SK-N-SH treated with all-trans-retinoic acid at 6 μM for 48 hours (cell line): Measurements from ENCODE around the gene PIEZO1.

Experiments used
- ATAC-seq: fragments of 200-7000 bp; cut with Tn5 transposase; 3 replicates; pipeline ENCODE4 v1.9.1; 2020; ENCODE audit warnings: mild to moderate bottlenecking, moderate library complexity
- ARNTL ChIP-seq: fragments of 450-650 bp; formaldehyde crosslinking; IDR thresholded peaks from 2 replicates; pipeline ENCODE4 v1.5.0; 2020; ENCODE audit warnings: low read depth, mild to moderate bottlenecking, moderate library complexity, borderline replicate concordance
- BACH2 ChIP-seq: fragments of 250-450 bp; sonication (Bioruptor Pico); IDR thresholded peaks from 2 replicates; pipeline ENCODE4 v1.9.0; 2021; ENCODE audit warnings: mild to moderate bottlenecking, borderline replicate concordance
- CSDC2 ChIP-seq: fragments of 250-450 bp; sonication (Bioruptor Pico); IDR thresholded peaks from 2 replicates; pipeline ENCODE4 v1.5.0; 2020; ENCODE audit warnings: mild to moderate bottlenecking, moderate library complexity
- CSRNP3 ChIP-seq: fragments of 250-450 bp; sonication (Bioruptor Pico); IDR thresholded peaks from 2 replicates; pipeline ENCODE4 v1.5.1; 2021; ENCODE audit warnings: mild to moderate bottlenecking, moderate library complexity
- ESRRG ChIP-seq: fragments of 250-450 bp; sonication (Bioruptor Pico); IDR thresholded peaks from 2 replicates; pipeline ENCODE4 v1.6.1; 2021; ENCODE audit warnings: mild to moderate bottlenecking
- GLIS3 ChIP-seq: fragments of 250-450 bp; sonication (Bioruptor Pico); IDR thresholded peaks from 2 replicates; pipeline ENCODE4 v1.5.0; 2020; ENCODE audit warnings: mild to moderate bottlenecking, moderate library complexity
- ISL1 ChIP-seq: fragments of 250-450 bp; sonication (Bioruptor Pico); IDR thresholded peaks from 2 replicates; pipeline ENCODE4 v2.1.2; 2022; ENCODE audit warnings: mild to moderate bottlenecking, moderate library complexity
- OSR1 ChIP-seq: fragments of 250-450 bp; sonication (Bioruptor Pico); IDR thresholded peaks from 2 replicates; pipeline ENCODE4 v1.8.0; 2022; ENCODE audit warnings: moderate library complexity, mild to moderate bottlenecking, inconsistent platforms
- PATZ1 ChIP-seq: fragments of 250-450 bp; sonication (Bioruptor Pico); IDR thresholded peaks from 2 replicates; pipeline ENCODE4 v1.8.0; 2020; ENCODE audit warnings: mild to moderate bottlenecking, moderate library complexity, borderline replicate concordance
- PPARA ChIP-seq: fragments of 250-450 bp; sonication (Bioruptor Pico); IDR thresholded peaks from 2 replicates; pipeline ENCODE4 v1.5.0; 2020; ENCODE audit warnings: mild to moderate bottlenecking, borderline replicate concordance
- RARB ChIP-seq: fragments of 250-450 bp; sonication (Bioruptor Pico); IDR thresholded peaks from 2 replicates; pipeline ENCODE4 v1.8.0; 2021; ENCODE audit warnings: mild to moderate bottlenecking, moderate library complexity
- SNAI2 ChIP-seq: fragments of 250-450 bp; sonication (Bioruptor Pico); IDR thresholded peaks from 2 replicates; pipeline ENCODE4 v1.5.0; 2020; ENCODE audit warnings: mild to moderate bottlenecking, moderate library complexity
- TCF4 ChIP-seq: fragments of 250-450 bp; sonication (Bioruptor Pico); IDR thresholded peaks from 2 replicates; pipeline ENCODE4 v1.8.0; 2021; ENCODE audit warnings: mild to moderate bottlenecking, moderate library complexity, borderline replicate concordance
- TOX ChIP-seq: fragments of 250-450 bp; sonication (Bioruptor Pico); IDR thresholded peaks from 2 replicates; pipeline ENCODE4 v1.8.0; 2021; ENCODE audit warnings: mild to moderate bottlenecking, moderate library complexity, borderline replicate concordance
- ZC3H10 ChIP-seq: fragments of 250-450 bp; sonication (Bioruptor Pico); IDR thresholded peaks from 2 replicates; pipeline ENCODE4 v1.5.1; 2021; ENCODE audit warnings: mild to moderate bottlenecking, moderate library complexity
- ZFP30 ChIP-seq: fragments of 450-650 bp; formaldehyde crosslinking; IDR thresholded peaks from 2 replicates; pipeline ENCODE4 v1.5.0; 2022; ENCODE audit warnings: mild to moderate bottlenecking, moderate library complexity
- ZNF565 ChIP-seq: fragments of 450-650 bp; formaldehyde crosslinking; conservative IDR thresholded peaks from 2 replicates; pipeline ENCODE4 v1.5.0; 2020; ENCODE audit warnings: low read depth, mild to moderate bottlenecking, moderate library complexity
- ZNF70 ChIP-seq: fragments of 450-650 bp; formaldehyde crosslinking; IDR thresholded peaks from 2 replicates; pipeline ENCODE4 v1.5.0; 2020; ENCODE audit warnings: mild to moderate bottlenecking, moderate library complexity
- ZNF8 ChIP-seq: fragments of 450-650 bp; formaldehyde crosslinking; IDR thresholded peaks from 2 replicates; pipeline ENCODE4 v1.5.0; 2020; ENCODE audit warnings: mild to moderate bottlenecking, moderate library complexity
- TF ChIP-seq, protein P1 (sequence below): fragments of 250-450 bp; sonication (Bioruptor Pico); IDR thresholded peaks from 2 replicates; pipeline ENCODE4 v1.8.0; 2021; ENCODE audit warnings: low read depth, mild to moderate bottlenecking, moderate library complexity, borderline replicate concordance
- TF ChIP-seq, protein P2 (sequence below): fragments of 250-450 bp; sonication (Bioruptor Pico); IDR thresholded peaks from 2 replicates; pipeline ENCODE4 v1.5.1; 2020; ENCODE audit warnings: low read depth, mild to moderate bottlenecking, moderate library complexity
- TF ChIP-seq, protein P3 (sequence below): fragments of 250-450 bp; sonication (Bioruptor Pico); IDR thresholded peaks from 2 replicates; pipeline ENCODE4 v1.5.0; 2020; ENCODE audit warnings: mild to moderate bottlenecking, moderate library complexity

Gene PIEZO1

DNA sequence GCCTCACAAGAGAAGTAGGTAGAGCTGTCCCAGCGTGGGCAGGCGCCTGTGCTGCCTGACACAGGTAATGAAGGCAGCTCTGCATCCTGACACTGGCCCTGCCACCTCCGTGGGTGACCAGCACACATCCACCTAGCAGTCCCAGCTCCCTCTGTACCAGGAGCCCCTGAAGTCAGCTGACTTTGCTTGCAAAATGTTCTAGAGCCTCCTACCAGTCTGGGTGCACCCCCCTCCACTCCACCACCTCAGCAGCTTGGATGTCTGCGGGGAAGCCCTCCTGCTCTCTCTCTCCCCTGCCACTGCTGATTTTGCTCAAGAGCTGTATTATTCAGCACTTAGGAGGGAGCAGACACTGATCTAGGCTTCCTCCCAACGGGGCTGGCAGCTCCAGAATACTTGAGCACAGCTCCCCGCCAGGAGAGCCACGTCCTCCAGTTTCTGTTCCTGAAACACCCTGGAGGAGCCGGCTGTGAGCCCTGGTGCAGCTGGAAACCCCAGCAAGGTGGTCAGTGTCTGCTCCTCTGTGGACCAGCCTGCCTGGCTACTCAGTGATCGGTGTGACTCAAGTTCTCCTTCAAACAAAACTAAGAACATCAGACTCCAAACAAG, 79.8 kb downstream of the PIEZO1 start:
- TF ChIP-seq ISL1 (CRISPR knock-in tag) (no peak), RARB (no peak), TOX (CRISPR knock-in tag) (no peak), ZNF8 (CRISPR knock-in tag) (no peak), ARNTL (no peak), OSR1 (CRISPR knock-in tag) (no peak), TCF4 (CRISPR knock-in tag) (no peak), SNAI2 (CRISPR knock-in tag) (no peak), GLIS3 (CRISPR knock-in tag) (no peak), ZNF565 (no peak), CSRNP3 (no peak)
- TF ChIP-seq, protein P1, sequence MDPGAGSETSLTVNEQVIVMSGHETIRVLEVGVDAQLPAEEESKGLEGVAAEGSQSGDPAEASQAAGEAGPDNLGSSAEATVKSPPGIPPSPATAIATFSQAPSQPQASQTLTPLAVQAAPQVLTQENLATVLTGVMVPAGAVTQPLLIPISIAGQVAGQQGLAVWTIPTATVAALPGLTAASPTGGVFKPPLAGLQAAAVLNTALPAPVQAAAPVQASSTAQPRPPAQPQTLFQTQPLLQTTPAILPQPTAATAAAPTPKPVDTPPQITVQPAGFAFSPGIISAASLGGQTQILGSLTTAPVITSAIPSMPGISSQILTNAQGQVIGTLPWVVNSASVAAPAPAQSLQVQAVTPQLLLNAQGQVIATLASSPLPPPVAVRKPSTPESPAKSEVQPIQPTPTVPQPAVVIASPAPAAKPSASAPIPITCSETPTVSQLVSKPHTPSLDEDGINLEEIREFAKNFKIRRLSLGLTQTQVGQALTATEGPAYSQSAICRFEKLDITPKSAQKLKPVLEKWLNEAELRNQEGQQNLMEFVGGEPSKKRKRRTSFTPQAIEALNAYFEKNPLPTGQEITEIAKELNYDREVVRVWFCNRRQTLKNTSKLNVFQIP (CRISPR knock-in tag): no peak
- ATAC-seq: no peak

GRCh38 chr16:88703486-88704309, 81.3 kb downstream of the PIEZO1 start:
- no peak for ATAC-seq
- no peak for TF ChIP-seq ZNF70 (CRISPR knock-in tag)
- TF ChIP-seq, protein P2, sequence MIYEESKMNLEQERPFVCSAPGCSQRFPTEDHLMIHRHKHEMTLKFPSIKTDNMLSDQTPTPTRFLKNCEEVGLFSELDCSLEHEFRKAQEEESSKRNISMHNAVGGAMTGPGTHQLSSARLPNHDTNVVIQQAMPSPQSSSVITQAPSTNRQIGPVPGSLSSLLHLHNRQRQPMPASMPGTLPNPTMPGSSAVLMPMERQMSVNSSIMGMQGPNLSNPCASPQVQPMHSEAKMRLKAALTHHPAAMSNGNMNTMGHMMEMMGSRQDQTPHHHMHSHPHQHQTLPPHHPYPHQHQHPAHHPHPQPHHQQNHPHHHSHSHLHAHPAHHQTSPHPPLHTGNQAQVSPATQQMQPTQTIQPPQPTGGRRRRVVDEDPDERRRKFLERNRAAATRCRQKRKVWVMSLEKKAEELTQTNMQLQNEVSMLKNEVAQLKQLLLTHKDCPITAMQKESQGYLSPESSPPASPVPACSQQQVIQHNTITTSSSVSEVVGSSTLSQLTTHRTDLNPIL (CRISPR knock-in tag): no peak
- TF ChIP-seq PPARA (CRISPR knock-in tag): no peak
- no peak for TF ChIP-seq ZC3H10 (CRISPR knock-in tag)
- TF ChIP-seq, protein P3, sequence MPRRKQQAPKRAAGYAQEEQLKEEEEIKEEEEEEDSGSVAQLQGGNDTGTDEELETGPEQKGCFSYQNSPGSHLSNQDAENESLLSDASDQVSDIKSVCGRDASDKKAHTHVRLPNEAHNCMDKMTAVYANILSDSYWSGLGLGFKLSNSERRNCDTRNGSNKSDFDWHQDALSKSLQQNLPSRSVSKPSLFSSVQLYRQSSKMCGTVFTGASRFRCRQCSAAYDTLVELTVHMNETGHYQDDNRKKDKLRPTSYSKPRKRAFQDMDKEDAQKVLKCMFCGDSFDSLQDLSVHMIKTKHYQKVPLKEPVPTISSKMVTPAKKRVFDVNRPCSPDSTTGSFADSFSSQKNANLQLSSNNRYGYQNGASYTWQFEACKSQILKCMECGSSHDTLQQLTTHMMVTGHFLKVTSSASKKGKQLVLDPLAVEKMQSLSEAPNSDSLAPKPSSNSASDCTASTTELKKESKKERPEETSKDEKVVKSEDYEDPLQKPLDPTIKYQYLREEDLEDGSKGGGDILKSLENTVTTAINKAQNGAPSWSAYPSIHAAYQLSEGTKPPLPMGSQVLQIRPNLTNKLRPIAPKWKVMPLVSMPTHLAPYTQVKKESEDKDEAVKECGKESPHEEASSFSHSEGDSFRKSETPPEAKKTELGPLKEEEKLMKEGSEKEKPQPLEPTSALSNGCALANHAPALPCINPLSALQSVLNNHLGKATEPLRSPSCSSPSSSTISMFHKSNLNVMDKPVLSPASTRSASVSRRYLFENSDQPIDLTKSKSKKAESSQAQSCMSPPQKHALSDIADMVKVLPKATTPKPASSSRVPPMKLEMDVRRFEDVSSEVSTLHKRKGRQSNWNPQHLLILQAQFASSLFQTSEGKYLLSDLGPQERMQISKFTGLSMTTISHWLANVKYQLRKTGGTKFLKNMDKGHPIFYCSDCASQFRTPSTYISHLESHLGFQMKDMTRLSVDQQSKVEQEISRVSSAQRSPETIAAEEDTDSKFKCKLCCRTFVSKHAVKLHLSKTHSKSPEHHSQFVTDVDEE (CRISPR knock-in tag): no peak
- no peak for TF ChIP-seq PATZ1 (CRISPR knock-in tag)
- no peak for TF ChIP-seq ARNTL
- TF ChIP-seq ESRRG (CRISPR knock-in tag): no peak
- no peak for TF ChIP-seq CSRNP3
- no peak for TF ChIP-seq CSDC2 (CRISPR knock-in tag)
- TF ChIP-seq GLIS3 (CRISPR knock-in tag): no peak
- TF ChIP-seq TCF4 (CRISPR knock-in tag): no peak
- no peak for TF ChIP-seq OSR1 (CRISPR knock-in tag)
- no peak for TF ChIP-seq ZFP30
- TF ChIP-seq BACH2 (CRISPR knock-in tag): no peak
- no peak for TF ChIP-seq ZNF8 (CRISPR knock-in tag)
- no peak for TF ChIP-seq TOX (CRISPR knock-in tag)
- TF ChIP-seq SNAI2 (CRISPR knock-in tag): no peak
- no peak for TF ChIP-seq ISL1 (CRISPR knock-in tag)
